IPS-18a (cell line): ENCODE results near the gene MEIS3.
"Not testable (repeated sequence)": the region's sequence is repeated elsewhere in the genome, so short reads cannot be mapped to it uniquely, and the experiment has no call there.

Experiments used
- H3K27ac ChIP-seq: one replicate; pipeline ENCODE4 v1.5.1; 2013; ENCODE audit warnings: low read length
- H3K27me3 ChIP-seq: one replicate; pipeline ENCODE4 v1.6.1; 2013; ENCODE audit warnings: mild to moderate bottlenecking, low read length; ENCODE audit not compliant: control insufficient read depth, insufficient read depth
- H3K36me3 ChIP-seq: one replicate; pipeline ENCODE4 v1.6.1; 2013; ENCODE audit warnings: low read depth, low read length; ENCODE audit not compliant: control insufficient read depth
- H3K4me1 ChIP-seq: one replicate; pipeline ENCODE4 v1.6.1; 2013; ENCODE audit warnings: low read depth, low read length; ENCODE audit not compliant: control insufficient read depth
- H3K4me3 ChIP-seq: one replicate; pipeline ENCODE4 v1.5.1; 2013; ENCODE audit warnings: low read length
- H3K9ac ChIP-seq: one replicate; pipeline ENCODE4 v1.6.1; 2013; ENCODE audit warnings: mild to moderate bottlenecking, low read length, moderate library complexity
- H3K9me3 ChIP-seq: one replicate; pipeline ENCODE4 v1.6.1; 2013; ENCODE audit warnings: low read depth, low read length; ENCODE audit not compliant: control insufficient read depth

Gene MEIS3

DNA sequence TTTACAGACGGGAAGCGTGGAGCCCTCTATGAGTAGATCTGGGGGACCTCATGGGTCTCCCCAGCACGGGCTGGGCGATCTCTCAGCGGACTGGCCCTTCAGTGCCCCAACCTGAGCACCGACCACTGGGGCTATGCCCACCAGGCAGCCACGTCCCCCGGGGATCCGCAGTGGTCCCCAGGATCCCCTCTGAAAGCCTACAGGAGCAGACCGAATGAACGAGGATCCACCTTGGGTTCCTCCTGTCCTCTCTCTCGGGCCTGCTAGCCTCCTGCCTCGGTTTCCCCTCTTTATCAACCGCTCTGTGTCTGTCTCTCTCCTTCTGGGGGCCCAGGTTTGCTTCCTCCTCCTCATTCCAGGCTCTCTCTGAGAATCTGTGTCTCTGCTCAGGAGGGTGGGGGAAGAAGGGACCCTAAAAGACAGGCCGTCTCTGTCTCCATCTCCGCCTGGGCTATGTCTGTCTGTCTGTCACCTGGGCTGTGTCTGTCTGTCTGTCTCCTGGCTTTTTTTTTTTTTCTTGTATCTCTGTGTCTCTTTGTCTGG lies 2.0 kb upstream of the MEIS3 start:
- peaks cover 78% of the 10 kb centered on the region for H3K27me3 ChIP-seq
- H3K4me1 ChIP-seq, result peaks cover 22% of the 10 kb centered on the region
- no peak overlapping the region for H3K9ac ChIP-seq
- peak overlapping the region; percentile 61 for H3K4me3 ChIP-seq
- H3K36me3 ChIP-seq, result no peaks in the 10 kb centered on the region
- H3K27ac ChIP-seq, result no peak overlapping the region
- no peaks in the 10 kb centered on the region for H3K9me3 ChIP-seq

DNA sequence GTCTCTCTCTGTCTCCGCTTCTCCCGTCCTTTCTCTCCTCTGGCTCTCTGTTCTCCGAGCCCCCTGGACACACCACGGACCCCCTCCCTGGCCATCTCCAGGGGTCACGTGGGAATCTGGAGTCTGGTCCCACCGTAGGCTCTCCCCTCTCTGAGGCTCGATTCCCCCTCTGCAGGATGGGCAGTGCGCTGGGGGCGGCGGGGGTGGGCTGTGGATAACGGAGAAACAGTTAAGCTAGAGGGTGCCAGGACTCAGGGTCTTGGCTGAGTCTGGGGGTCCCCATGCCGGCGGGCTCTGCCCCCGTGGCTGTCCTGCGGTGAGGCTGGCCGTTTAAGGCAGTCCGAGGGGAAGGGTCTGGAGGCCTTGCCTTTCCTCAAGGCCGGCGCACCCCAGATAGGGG lies 462 bp upstream of the MEIS3 start:
- Histone ChIP-seq H3K36me3 (no peaks in the 10 kb centered on the region), H3K4me3 (peak overlapping the region; percentile 61), H3K4me1 (peaks cover 22% of the 10 kb centered on the region), H3K27ac (no peak overlapping the region), H3K9ac (no peak overlapping the region), H3K27me3 (peaks cover 77% of the 10 kb centered on the region), H3K9me3 (no peaks in the 10 kb centered on the region)

DNA sequence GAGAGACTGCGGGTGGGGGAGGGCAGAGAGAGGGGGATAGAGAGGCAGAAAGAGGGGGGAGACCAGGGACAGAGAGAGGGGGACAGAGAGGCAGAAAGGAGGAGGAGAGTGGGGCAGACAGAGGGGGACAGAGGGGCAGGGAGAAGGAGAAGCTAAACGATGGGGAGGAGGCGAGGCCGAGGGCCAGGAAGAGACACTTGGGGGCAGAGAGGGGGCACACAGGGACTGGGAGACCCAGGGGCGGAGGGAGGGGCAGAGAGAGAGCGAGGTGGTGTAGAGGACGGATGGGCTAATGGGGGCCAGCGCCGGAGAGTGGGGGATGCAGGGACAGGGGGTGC lies 666 bp downstream of the MEIS3 start:
- Histone ChIP-seq H3K4me3 (peak overlapping the region; percentile 61), H3K27me3 (peaks cover 73% of the 10 kb centered on the region), H3K36me3 (no peaks in the 10 kb centered on the region), H3K9me3 (no peaks in the 10 kb centered on the region), H3K4me1 (peaks cover 22% of the 10 kb centered on the region), H3K27ac (no peak overlapping the region), H3K9ac (no peak overlapping the region)

DNA sequence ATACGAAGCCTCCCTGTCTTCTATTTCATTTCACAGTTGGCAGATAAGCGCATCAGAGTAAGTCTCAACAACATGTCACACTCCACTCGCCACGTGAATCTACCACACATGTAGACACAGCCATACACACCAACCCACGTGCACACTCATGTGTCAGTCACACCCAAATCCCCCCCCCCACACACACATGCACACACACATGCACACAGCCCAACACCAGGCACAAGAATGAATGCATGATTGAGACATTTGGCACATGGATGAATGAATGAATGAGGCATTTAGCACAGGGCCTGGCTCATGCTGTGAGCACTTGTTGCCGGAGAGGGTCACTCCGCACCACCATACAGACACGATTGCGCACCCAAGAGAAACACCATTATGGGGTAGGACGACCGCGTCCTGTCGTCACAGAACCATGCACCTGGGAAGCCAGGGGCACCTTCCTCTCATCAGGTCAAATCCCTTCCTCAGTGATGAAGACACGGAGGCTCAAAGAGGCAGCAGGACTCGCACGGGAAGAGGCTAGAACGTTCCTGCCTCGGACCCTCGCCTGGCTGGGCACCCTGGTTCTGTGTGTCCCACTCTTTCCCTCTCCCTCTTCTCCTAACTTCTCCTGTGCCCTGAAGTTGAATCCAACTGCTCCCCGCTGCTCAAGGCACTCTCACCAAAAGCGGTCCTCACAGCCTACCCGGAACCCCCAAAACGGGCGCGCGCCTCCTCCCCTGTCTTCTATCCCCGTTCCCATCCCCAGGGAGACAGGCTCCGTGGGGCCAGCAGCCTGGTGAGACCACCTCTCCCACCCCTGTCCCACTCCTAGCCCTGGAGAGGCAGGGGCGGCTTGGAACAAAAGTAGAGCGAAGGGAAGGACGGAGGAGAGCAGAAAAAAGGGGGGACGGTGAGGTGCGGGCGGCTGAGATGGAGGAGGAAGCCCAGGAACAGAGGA lies 1.3 kb downstream of the MEIS3 start:
- Histone ChIP-seq H3K9ac (no peak overlapping the region), H3K27ac (no peak overlapping the region), H3K4me3 (peak overlapping the region; percentile 61), H3K27me3 (peaks cover 67% of the 10 kb centered on the region), H3K36me3 (no peaks in the 10 kb centered on the region), H3K9me3 (no peaks in the 10 kb centered on the region), H3K4me1 (peaks cover 22% of the 10 kb centered on the region)

DNA sequence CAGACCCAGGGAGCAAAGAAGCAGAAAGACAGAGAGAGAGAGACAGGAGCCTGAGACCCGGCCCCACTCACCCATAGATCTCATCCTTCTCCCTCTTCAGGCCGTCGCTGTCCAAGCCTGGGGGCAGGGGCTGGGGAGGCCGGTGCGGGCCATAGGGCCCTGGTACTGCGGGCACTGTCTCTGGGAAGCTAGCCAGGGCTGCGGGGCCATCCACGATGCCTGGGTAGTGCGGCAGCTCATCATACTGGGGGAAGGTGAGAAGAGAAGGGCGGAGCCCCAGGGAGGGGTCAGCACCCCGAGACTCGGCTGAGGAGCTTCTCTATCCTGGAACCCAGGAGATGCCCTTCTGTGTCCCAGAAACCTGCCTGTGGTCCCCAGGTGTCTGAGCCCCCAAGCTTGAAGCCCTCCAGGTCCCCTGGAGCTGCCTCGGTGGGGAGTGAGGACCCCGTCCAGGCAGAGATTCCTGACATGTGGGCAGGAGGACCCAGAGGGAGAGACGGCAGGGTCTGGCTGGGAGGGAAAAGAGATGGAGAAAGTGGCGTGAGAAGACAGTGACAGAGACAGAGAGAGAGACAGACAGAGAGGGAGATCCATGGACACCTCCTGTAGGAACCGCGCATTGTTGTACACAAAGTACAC lies 2.1 kb downstream of the MEIS3 start:
- Histone ChIP-seq H3K36me3 (no peaks in the 10 kb centered on the region), H3K9me3 (no peaks in the 10 kb centered on the region), H3K27me3 (peaks cover 59% of the 10 kb centered on the region), H3K4me3 (peak overlapping the region; percentile 61), H3K9ac (no peak overlapping the region), H3K4me1 (peaks cover 19% of the 10 kb centered on the region), H3K27ac (no peak overlapping the region)

DNA sequence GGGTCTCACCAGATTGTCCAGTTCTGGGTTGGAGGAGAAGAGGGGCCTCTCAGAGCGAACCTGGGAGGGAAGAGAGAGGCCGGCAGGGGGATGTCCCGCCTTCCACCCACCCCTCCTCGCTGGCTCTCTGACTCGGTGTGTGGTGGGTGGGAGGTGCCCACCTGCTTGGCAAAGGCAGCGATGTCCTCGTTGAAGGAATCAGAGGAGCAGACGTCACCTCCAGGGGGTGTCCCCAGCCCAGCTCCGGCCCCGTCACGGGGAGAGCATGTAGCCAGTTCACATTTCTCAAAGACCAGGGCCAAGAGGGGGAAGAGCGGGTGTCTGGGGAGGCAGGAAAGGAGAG lies 2.7 kb downstream of the MEIS3 start:
- H3K9me3 ChIP-seq, result no peaks in the 10 kb centered on the region
- peaks cover 17% of the 10 kb centered on the region for H3K4me1 ChIP-seq
- H3K27ac ChIP-seq, result no peak overlapping the region
- H3K9ac ChIP-seq, result no peak overlapping the region
- peaks cover 52% of the 10 kb centered on the region for H3K27me3 ChIP-seq
- no peaks in the 10 kb centered on the region for H3K36me3 ChIP-seq
- no peak overlapping the region for H3K4me3 ChIP-seq

DNA sequence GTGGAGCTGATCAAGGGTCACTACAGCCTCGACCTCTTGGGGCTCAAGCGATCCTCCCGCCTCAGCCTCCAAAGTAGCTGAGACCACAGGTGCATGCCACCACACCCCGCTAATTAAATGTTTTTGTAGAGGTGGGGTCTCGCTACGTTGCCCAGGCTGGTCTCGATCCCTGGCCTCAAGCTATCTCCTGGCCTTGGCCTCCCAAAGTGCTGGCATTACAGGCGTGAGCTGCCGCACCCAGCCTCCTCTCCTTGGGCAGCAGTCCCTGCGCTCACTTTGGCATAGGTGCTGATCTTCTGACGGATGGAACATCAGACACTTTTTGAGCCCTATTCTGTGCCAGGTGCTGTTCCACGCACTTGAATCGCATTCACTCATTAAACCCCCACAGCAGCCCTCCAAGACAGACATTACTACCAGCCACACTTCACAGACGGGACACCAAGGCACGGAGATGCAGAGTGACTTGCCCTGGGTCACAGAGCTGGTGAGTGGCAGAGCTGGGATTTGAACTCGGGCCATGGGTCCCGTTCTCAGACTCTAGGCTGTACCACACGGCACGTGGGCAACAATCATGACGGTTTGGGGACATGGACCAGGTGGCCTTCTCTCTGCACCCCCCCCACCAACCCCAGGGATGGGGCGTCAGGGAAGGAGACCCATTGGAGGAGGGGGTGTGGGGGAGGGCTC lies 3.2 kb downstream of the MEIS3 start:
- Histone ChIP-seq H3K4me1 (peaks cover 12% of the 10 kb centered on the region), H3K9ac (no peak overlapping the region), H3K27ac (no peak overlapping the region), H3K9me3 (no peaks in the 10 kb centered on the region), H3K36me3 (no peaks in the 10 kb centered on the region), H3K27me3 (peaks cover 47% of the 10 kb centered on the region), H3K4me3 (no peak overlapping the region)

DNA sequence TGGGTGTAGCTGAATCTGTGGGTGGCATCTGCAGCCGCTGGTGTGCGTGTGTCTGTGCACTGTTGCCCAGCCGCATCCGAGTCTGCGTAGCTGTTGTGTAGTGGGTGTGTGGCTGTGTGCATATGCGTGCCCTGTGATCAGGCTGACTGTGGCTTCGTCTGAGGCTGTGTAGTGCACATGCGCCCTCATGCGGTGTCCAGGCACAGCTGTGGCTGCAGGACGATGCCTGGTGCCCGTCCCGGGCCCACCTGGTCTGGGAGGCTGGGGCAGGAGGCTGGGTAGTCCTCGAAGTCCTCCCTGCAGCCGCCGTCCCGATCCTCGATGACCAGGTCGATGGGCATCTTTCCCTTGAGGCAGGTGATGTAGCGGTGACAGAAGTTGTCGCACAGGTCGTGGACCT lies 4.9 kb downstream of the MEIS3 start:
- no peak overlapping the region for H3K9ac ChIP-seq
- no peaks in the 10 kb centered on the region for H3K9me3 ChIP-seq
- H3K27me3 ChIP-seq, result peaks cover 31% of the 10 kb centered on the region
- peaks cover 6% of the 10 kb centered on the region for H3K4me1 ChIP-seq
- H3K27ac ChIP-seq, result no peak overlapping the region
- H3K4me3 ChIP-seq, result no peak overlapping the region
- H3K36me3 ChIP-seq, result no peaks in the 10 kb centered on the region

DNA sequence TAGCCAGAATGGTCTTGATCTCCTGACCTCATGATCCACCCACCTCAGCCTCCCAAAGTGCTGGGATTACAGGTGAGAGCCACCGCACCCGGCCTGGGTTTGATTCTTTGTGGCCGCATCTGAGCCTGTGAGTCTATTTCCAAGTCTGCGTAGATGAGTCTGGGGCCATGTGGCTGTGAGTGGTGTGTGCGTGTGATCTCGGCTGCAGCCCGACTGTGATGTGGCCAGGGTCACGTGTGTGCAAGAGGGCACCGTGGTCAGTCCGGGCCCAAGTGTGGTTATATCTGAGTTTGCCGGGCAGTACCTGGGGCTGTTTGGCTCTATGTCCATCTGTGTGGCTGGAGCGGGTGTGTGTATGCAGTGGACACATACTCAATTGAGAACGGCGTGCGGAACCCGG lies 5.4 kb downstream of the MEIS3 start:
- no peak overlapping the region for H3K4me3 ChIP-seq
- no peaks in the 10 kb centered on the region for H3K36me3 ChIP-seq
- no peak overlapping the region for H3K9ac ChIP-seq
- peaks cover 6% of the 10 kb centered on the region for H3K4me1 ChIP-seq
- H3K9me3 ChIP-seq, result no peaks in the 10 kb centered on the region
- peaks cover 28% of the 10 kb centered on the region for H3K27me3 ChIP-seq
- H3K27ac ChIP-seq, result no peak overlapping the region

DNA sequence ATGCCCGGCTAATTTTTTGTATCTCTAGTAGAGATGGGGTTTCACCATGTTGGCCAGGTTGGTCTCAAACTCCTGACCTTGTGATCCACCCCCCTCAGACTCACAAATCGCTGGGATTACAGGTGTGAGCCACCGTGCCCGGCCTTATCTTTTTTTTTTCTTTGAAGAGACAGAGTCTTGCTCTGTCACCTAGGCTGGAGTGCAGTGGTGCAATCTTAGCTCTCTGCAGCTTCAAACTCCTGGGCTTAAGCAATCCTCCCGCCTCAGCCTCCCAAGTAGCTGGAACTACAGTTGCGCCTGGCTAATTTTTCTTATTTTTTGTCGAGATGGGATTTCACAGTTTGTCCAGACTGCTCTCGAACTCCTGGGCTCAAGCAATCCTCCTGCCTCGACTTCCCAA lies 7.6 kb downstream of the MEIS3 start:
- not testable (repeated sequence) for H3K4me3 ChIP-seq, H3K9me3 ChIP-seq, H3K27me3 ChIP-seq, H3K27ac ChIP-seq, H3K4me1 ChIP-seq, H3K9ac ChIP-seq, H3K36me3 ChIP-seq

DNA sequence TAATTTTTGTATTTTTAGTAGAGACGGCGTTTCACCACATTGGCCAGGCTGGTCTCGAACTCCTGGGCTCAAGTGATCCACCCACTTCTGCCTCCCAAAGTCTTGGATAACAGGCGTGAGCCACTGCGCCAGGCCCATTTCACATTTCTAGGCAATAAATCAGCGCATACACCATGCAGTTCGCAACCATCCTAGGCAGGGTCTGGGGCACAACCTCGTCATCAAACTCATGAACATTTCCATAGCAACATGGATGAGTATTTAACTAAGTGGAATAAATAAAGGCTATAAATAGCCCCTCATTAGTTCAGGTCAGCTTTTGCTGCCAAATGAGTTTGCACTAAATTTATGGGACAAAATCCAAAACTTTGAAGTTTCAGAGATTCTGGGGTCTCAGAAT lies 8.2 kb downstream of the MEIS3 start:
- Histone ChIP-seq H3K27me3 (peaks cover under 1% of the 10 kb centered on the region), H3K4me1 (no peaks in the 10 kb centered on the region)

More for the DNA sequence above, 8.2 kb downstream of the MEIS3 start:
- Histone ChIP-seq H3K36me3 (no peaks in the 10 kb centered on the region), H3K9ac (no peak overlapping the region), H3K4me3 (no peak overlapping the region), H3K27ac (no peak overlapping the region), H3K9me3 (no peaks in the 10 kb centered on the region)
